Fibroblast of the aortic adventitia (primary cell): ENCODE data around the gene DGKH. TPM values are rescaled to one million over a fixed set of nuclear protein-coding genes. Genes with fewer than 3 reads are reported as not detected.
A peak's percentile ranks its signal among the peaks of the same experiment; 100 is the strongest.

ENCODE experiments used
- DNase-seq: peaks from one replicate; pipeline ENCODE4 v3.0.0-alpha.2; 2010; ENCODE audit warnings: low read depth
- H3K4me3 ChIP-seq: 2 replicates; pipeline ENCODE4 v1.5.1; 2011; ENCODE audit warnings: low read depth, mild to moderate bottlenecking, control low read depth, low read length, moderate library complexity
- total RNA-seq: library from RNA; depleted of rRNA; stranded (reverse); fragments of >200 nt; gene quantifications from 2 replicates; pipeline ENCODE4 v1.2.3, GENCODE V29; 2012; ENCODE audit warnings: low replicate concordance
- TF ChIP-seq, protein P1 (sequence below): IDR thresholded peaks from 2 replicates; pipeline ENCODE4 v1.5.1; 2011; ENCODE audit warnings: mild to moderate bottlenecking, low read length, control low read depth, inconsistent platforms; ENCODE audit not compliant: insufficient read depth

Gene DGKH, protein sequence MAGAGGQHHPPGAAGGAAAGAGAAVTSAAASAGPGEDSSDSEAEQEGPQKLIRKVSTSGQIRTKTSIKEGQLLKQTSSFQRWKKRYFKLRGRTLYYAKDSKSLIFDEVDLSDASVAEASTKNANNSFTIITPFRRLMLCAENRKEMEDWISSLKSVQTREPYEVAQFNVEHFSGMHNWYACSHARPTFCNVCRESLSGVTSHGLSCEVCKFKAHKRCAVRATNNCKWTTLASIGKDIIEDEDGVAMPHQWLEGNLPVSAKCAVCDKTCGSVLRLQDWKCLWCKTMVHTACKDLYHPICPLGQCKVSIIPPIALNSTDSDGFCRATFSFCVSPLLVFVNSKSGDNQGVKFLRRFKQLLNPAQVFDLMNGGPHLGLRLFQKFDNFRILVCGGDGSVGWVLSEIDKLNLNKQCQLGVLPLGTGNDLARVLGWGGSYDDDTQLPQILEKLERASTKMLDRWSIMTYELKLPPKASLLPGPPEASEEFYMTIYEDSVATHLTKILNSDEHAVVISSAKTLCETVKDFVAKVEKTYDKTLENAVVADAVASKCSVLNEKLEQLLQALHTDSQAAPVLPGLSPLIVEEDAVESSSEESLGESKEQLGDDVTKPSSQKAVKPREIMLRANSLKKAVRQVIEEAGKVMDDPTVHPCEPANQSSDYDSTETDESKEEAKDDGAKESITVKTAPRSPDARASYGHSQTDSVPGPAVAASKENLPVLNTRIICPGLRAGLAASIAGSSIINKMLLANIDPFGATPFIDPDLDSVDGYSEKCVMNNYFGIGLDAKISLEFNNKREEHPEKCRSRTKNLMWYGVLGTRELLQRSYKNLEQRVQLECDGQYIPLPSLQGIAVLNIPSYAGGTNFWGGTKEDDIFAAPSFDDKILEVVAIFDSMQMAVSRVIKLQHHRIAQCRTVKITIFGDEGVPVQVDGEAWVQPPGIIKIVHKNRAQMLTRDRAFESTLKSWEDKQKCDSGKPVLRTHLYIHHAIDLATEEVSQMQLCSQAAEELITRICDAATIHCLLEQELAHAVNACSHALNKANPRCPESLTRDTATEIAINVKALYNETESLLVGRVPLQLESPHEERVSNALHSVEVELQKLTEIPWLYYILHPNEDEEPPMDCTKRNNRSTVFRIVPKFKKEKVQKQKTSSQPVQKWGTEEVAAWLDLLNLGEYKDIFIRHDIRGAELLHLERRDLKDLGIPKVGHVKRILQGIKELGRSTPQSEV
- total RNA-seq: 17.1 and 26.3 TPM in 2 replicates

DNA sequence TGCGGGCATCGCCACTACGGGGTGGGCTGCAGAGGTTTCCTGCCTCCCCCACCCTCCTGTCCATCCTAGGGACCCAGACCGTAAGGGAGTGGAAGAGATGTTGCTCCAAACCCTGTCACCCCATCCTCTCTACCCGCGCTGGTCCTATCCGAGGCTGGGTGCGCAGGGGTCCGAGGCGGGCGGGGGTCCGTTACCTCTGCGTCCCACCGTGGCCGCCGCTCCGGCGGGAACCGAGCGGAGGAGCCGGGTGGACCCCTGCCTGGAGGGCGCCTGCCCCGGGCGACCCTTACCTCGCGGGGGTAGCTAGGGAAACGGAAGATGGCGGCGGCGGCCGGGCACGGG lies at the start of gene DGKH:
Gene DGKH, plus strand, starts transcription at position 307 of the 342 bp plus-strand sequence. CDS start 126 bp downstream, outside the sequence.
- no peak for DNase-seq

DNA sequence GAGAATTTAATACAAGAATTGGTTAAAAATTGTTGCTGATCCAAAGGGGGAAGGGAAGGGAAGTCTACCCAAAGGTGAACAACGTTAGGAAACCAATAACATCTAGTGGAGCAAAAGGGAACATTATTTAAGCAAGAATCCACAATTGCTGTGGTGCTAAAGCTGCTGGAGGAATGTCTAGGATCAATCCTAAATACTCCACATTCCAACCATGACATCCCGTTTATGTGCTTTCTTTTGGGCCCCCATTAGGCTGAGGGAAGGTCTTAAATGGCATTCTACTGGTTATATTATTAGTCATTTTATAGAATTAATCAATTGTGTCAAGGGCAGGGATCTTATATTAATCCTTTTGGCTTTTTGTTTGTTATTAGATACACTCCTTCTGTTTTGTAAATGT lies 47.6 kb upstream of the DGKH start:
- peak; percentile 14 for DNase-seq
- TF ChIP-seq, protein P1, sequence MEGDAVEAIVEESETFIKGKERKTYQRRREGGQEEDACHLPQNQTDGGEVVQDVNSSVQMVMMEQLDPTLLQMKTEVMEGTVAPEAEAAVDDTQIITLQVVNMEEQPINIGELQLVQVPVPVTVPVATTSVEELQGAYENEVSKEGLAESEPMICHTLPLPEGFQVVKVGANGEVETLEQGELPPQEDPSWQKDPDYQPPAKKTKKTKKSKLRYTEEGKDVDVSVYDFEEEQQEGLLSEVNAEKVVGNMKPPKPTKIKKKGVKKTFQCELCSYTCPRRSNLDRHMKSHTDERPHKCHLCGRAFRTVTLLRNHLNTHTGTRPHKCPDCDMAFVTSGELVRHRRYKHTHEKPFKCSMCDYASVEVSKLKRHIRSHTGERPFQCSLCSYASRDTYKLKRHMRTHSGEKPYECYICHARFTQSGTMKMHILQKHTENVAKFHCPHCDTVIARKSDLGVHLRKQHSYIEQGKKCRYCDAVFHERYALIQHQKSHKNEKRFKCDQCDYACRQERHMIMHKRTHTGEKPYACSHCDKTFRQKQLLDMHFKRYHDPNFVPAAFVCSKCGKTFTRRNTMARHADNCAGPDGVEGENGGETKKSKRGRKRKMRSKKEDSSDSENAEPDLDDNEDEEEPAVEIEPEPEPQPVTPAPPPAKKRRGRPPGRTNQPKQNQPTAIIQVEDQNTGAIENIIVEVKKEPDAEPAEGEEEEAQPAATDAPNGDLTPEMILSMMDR: no peak

More for the DNA sequence above, at the start of gene DGKH:
- H3K4me3 ChIP-seq: peak within 1 kb of the TSS; percentile 82
- TF ChIP-seq, protein P1: no peak

DNA sequence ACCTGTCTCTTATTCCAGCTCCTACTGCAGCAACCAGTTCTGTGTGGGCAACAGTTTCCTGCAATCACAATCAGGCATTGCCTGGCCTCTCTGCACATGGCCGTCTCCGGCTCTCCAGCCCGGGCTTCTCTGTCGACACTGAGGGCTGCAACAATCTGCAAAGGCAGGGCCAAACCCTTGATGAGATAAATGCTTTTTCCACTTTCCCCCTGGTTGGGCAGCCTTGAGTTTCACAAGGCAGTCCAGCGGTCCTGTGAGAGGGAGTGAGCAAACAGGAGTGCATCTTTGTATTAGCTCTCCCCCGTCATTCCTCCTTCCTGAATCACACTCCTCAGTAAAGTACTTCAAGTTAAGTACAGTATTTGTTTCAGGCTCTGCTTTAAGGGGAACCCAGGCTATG lies 46.9 kb upstream of the DGKH start:
- TF ChIP-seq, protein P1: no peak
- peak; percentile 90 for DNase-seq
- H3K4me3 ChIP-seq: no peak overlapping the region

More for the DNA sequence above, 47.6 kb upstream of the DGKH start:
- H3K4me3 ChIP-seq: no peak overlapping the region

DNA sequence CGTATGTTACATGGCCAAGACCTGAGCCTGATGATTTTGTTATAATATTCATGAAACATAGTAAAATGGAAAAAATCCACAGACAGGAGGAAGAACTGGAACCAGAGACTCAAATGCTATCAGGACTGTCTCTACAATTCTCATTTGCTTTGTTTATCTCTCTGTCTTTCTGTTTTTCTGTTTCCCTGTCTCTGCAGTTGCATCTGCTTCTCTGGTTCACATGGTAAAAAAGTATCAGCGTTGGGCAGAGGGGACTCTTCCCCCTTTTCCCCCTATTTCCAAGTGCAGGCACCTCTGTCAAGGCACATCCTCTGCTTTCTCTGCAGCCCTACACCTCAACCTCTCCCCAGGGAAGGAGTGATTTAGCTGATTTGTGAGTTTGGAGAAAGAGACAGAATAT lies 46.4 kb upstream of the DGKH start:
- no peak for DNase-seq
- TF ChIP-seq, protein P1: no peak
- H3K4me3 ChIP-seq: no peak overlapping the region

DNA sequence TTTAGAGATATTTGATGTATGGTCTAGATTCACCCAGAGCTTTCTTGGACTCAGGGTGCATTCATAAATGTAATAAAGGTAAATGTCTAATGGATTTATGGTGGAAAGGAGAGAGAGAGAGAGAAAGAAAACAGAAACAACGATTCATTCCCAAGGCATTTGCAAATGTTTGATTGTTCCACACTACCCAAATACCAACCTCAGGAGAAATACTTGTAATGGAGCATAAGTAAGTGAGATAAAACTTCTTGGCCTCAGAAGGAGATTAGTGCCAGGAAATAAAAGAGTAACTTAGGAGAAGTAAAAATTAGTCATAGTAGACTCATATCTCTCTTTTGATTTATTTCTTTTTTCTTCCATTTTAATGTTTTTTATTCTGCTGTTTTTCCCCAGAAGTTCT lies 40.6 kb upstream of the DGKH start:
- peak; percentile 90 for DNase-seq
- H3K4me3 ChIP-seq: no peak overlapping the region
- TF ChIP-seq, protein P1: no peak

DNA sequence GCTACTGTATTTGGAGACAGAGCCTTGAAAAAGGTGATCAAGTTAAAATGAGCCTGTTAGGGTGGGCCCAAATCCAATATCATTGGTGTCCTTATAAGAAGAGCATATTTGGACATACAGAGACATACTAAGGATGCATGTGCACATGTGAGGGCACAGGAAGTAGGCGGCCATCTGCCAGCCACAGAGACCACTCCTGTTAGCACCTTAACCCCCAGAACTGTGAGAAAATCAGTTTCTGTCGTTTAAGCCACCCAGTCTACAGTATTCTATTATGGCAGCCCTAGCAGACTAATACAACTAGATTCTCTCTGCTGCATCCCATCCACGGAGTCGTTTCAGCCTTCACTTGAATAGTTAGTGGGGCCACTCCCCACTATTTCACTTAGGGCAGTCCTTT lies 39.4 kb upstream of the DGKH start:
- TF ChIP-seq, protein P1: no peak
- no peak overlapping the region for H3K4me3 ChIP-seq
- no peak for DNase-seq
